Measurements from ENCODE around the gene ECPAS. TPM values are rescaled to one million over a fixed set of nuclear protein-coding genes. Genes with fewer than 3 reads are reported as not detected.

ECPAS gene
- total and polyA plus RNA-seq, 3 donors from 2014 or later, result 74.1 to 122 (median 90.0) TPM

GRCh38 chr9:111458139-111459009, 25.8 kb downstream of the ECPAS start:
- no peak for DNase-seq
- peaks cover 19% of the 10 kb centered on the region for H3K4me1 ChIP-seq
- H3K27me3 ChIP-seq, result no peaks in the 10 kb centered on the region
- no peak overlapping the region for H3K4me3 ChIP-seq
- TF ChIP-seq POLR2A (IDR thresholded peaks at IDR 0.05) (no peak), CTCF (IDR thresholded peaks at IDR 0.05) (no peak)
- WGBS, 2 donors, result 65 to 80% methylated on average over 7 of the region's 7 CpGs
- no peak overlapping the region for H3K27ac ChIP-seq
- H3K36me3 ChIP-seq (ENCODE audit: low read depth, missing control alignments), result no peaks in the 10 kb centered on the region
- intact Hi-C loops (cut with DNase I; ENCODE audit: low total_unique reads), result no loop called here
- no peaks in the 10 kb centered on the region for H3K9me3 ChIP-seq

- no peaks in the 10 kb centered on the region for H3K9me3 ChIP-seq
- H3K27me3 ChIP-seq, result no peaks in the 10 kb centered on the region
- TF ChIP-seq CTCF (IDR thresholded peaks at IDR 0.05) (no peak), POLR2A (IDR thresholded peaks at IDR 0.05) (no peak)
- peaks cover 23% of the 10 kb centered on the region for H3K4me1 ChIP-seq
- no peak overlapping the region for H3K4me3 ChIP-seq
- no peak for DNase-seq
- intact Hi-C loops (cut with DNase I; ENCODE audit: low total_unique reads), result no loop called here
- H3K36me3 ChIP-seq (ENCODE audit: low read depth, missing control alignments), result no peaks in the 10 kb centered on the region
- H3K27ac ChIP-seq, result peak overlapping the region in 1 of 2 donors; percentile 27
- WGBS, 2 donors, result 43 to 50% methylated on average over 2 of the region's 2 CpGs
These were observed 27.7 kb downstream of the ECPAS start for GRCh38 chr9:111456529-111456928.

- TF ChIP-seq CTCF (IDR thresholded peaks at IDR 0.05) (no peak), POLR2A (IDR thresholded peaks at IDR 0.05) (no peak)
- no peak overlapping the region for H3K4me3 ChIP-seq
- intact Hi-C loops (cut with DNase I; ENCODE audit: low total_unique reads), result no loop called here
- H3K9me3 ChIP-seq, result no peaks in the 10 kb centered on the region
- no peak for DNase-seq
- H3K27ac ChIP-seq, result no peak overlapping the region
- H3K27me3 ChIP-seq, result no peaks in the 10 kb centered on the region
- no peaks in the 10 kb centered on the region for H3K36me3 ChIP-seq (ENCODE audit: low read depth, missing control alignments)
- peaks cover 32% of the 10 kb centered on the region for H3K4me1 ChIP-seq
- 96 to 98% methylated on average over 2 of the region's 2 CpGs for WGBS, 2 donors
These were observed 28.5 kb downstream of the ECPAS start for GRCh38 chr9:111455638-111456037.

- H3K9me3 ChIP-seq, result no peaks in the 10 kb centered on the region
- intact Hi-C loops (cut with DNase I; ENCODE audit: low total_unique reads), result no loop called here
- no peak overlapping the region for H3K27ac ChIP-seq
- no peak for DNase-seq
- no peak overlapping the region for H3K4me3 ChIP-seq
- no peaks in the 10 kb centered on the region for H3K27me3 ChIP-seq
- TF ChIP-seq POLR2A (IDR thresholded peaks at IDR 0.05), result no peak
- TF ChIP-seq CTCF (IDR thresholded peaks at IDR 0.05), result no peak
- 94 to 97% methylated on average over 5 of the region's 5 CpGs for WGBS, 2 donors
- peaks cover 33% of the 10 kb centered on the region for H3K4me1 ChIP-seq
- no peaks in the 10 kb centered on the region for H3K36me3 ChIP-seq (ENCODE audit: low read depth, missing control alignments)
These were observed 29.4 kb downstream of the ECPAS start for GRCh38 chr9:111454751-111455150.

DNA sequence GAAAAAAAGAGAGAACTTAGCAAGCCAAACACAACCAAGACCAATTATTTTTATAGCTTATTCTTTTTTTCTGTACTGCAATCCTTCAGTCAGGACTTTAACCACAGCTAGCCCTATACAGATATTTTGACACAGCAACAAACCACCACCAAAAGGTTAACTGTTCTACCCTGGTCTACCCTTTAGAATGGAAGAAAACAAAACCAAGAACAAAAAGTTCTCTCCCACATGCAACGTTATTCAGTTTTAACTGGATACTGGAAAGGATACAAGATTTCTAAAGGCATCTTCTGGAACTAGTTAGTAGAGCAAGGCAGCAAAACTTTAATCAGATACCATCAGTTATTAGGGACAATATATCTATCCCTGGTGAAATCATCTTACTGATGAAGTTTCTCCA, 32.6 kb downstream of the ECPAS start:
- H3K27me3 ChIP-seq, result no peaks in the 10 kb centered on the region
- peak overlapping the region; percentile 60 to 66 for H3K27ac ChIP-seq
- no peaks in the 10 kb centered on the region for H3K36me3 ChIP-seq (ENCODE audit: low read depth, missing control alignments)
- peaks cover 25% of the 10 kb centered on the region for H3K4me1 ChIP-seq
- intact Hi-C loops (cut with DNase I; ENCODE audit: low total_unique reads), result no loop called here
- WGBS, 2 donors, result 21 to 26% methylated on average over 1 of the region's 1 CpG
- no peak overlapping the region for H3K4me3 ChIP-seq
- no peak for DNase-seq
- H3K9me3 ChIP-seq, result no peaks in the 10 kb centered on the region
- TF ChIP-seq CTCF (IDR thresholded peaks at IDR 0.05), result no peak
- no peak for TF ChIP-seq POLR2A (IDR thresholded peaks at IDR 0.05)

Measured in testis (tissue), 3 donors.